Ishikawa (cell line): ENCODE results near the gene ACKR4.

ENCODE experiments used
- CREB1 ChIP-seq: IDR thresholded peaks from 2 replicates; pipeline ENCODE4 v1.6.1; 2012; ENCODE audit warnings: low read depth
- EP300 ChIP-seq: IDR thresholded peaks from 2 replicates; pipeline ENCODE4 v1.6.1; 2012; ENCODE audit warnings: borderline replicate concordance
- USF1 ChIP-seq: IDR thresholded peaks from 2 replicates; pipeline ENCODE4 v1.6.1; 2012
- YY1 ChIP-seq: IDR thresholded peaks from 2 replicates; pipeline ENCODE4 v1.6.1; 2012; ENCODE audit warnings: low read depth

GRCh38 chr3:132549169-132549568 is 47.9 kb upstream of the ACKR4 start:
- TF ChIP-seq CREB1, result no peak
- TF ChIP-seq USF1, result no peak
- TF ChIP-seq EP300, result no peak
- TF ChIP-seq YY1, result no peak
